HEK293 (cell line): ENCODE results near the gene TPGS2.
A peak's percentile ranks its signal among the peaks of the same experiment; 100 is the strongest.
"Not testable (repeated sequence)": the region's sequence is repeated elsewhere in the genome, so short reads cannot be mapped to it uniquely, and the experiment has no call there.

Source experiments
- CTCF ChIA-PET: fragments of 350-600 bp; formaldehyde crosslinking; extraction: SDS; loops from one replicate; lab custom pipeline; 2021; ENCODE audit warnings: antibody characterized with exemption; lab: Yijun Ruan, JAX
- POLR2A ChIA-PET: fragments of 300-600 bp; formaldehyde crosslinking; extraction: SDS; loops from one replicate; lab custom pipeline; 2020; ENCODE audit warnings: antibody characterized with exemption, inconsistent platforms; lab: Yijun Ruan, JAX
- H3K27ac ChIP-seq: fragments of 200-500 bp; sonication (Bioruptor generic); 2 replicates; pipeline ENCODE4 v1.5.1; 2014; ENCODE audit warnings: low read depth, low read length, control low read depth, inconsistent platforms; ENCODE audit errors: extremely low read depth
- H3K36me3 ChIP-seq, 2 experiments: fragments of 200-500 bp in 1 of 2; sonication (Bioruptor generic) in 1 of 2; 1 replicate in 1 of 2; 2 replicates in 1 of 2; pipeline ENCODE4 v1.5.1; 2014 to 2017; ENCODE audit warnings: inconsistent platforms in 2 of 2, low read length in 2 of 2; ENCODE audit not compliant: control insufficient read depth in 2 of 2, insufficient read depth in 1 of 2
- H3K4me1 ChIP-seq: fragments of 200-500 bp; sonication (Bioruptor generic); 2 replicates; pipeline ENCODE4 v1.5.1; 2014; ENCODE audit warnings: mild to moderate bottlenecking, low read length, inconsistent platforms; ENCODE audit not compliant: control insufficient read depth, insufficient read depth
- H3K4me3 ChIP-seq: 2 replicates; pipeline ENCODE4 v1.5.1; 2011; ENCODE audit warnings: low read depth, mild to moderate bottlenecking, control low read depth, low read length, moderate library complexity
- H3K9me3 ChIP-seq: fragments of 200-500 bp; sonication (Bioruptor generic); 2 replicates; pipeline ENCODE4 v1.5.1; 2014; ENCODE audit warnings: low read depth, low read length, inconsistent platforms; ENCODE audit not compliant: control insufficient read depth, insufficient read depth
- EGR2 ChIP-seq: fragments of 450-650 bp; formaldehyde crosslinking; IDR thresholded peaks from 2 replicates; pipeline ENCODE4 v1.5.1; 2016; ENCODE audit warnings: low read depth, missing biosample characterization, missing genetic modification characterization
- FEZF1 ChIP-seq: fragments of 450-650 bp; formaldehyde crosslinking; IDR thresholded peaks from 2 replicates; pipeline ENCODE4 v1.5.1; 2016; ENCODE audit warnings: missing biosample characterization, missing genetic modification characterization
- GFI1B ChIP-seq: fragments of 450-650 bp; formaldehyde crosslinking; IDR thresholded peaks from 2 replicates; pipeline ENCODE4 v1.5.1; 2016; ENCODE audit warnings: missing biosample characterization, missing genetic modification characterization
- GLIS1 ChIP-seq: fragments of 450-650 bp; formaldehyde crosslinking; IDR thresholded peaks from 2 replicates; pipeline ENCODE4 v1.5.1; 2016; ENCODE audit warnings: missing biosample characterization, missing genetic modification characterization
- KLF10 ChIP-seq: fragments of 450-650 bp; IDR thresholded peaks from 2 replicates; pipeline ENCODE4 v1.5.1; 2018; ENCODE audit warnings: missing biosample characterization, mild to moderate bottlenecking, missing genetic modification characterization
- MYNN ChIP-seq: fragments of 450-650 bp; formaldehyde crosslinking; IDR thresholded peaks from 2 replicates; pipeline ENCODE4 v1.5.1; 2016; ENCODE audit warnings: missing biosample characterization, missing genetic modification characterization, borderline replicate concordance
- OSR2 ChIP-seq: fragments of 450-650 bp; formaldehyde crosslinking; IDR thresholded peaks from 2 replicates; pipeline ENCODE4 v1.5.1; 2016; ENCODE audit warnings: missing biosample characterization, missing genetic modification characterization
- SP7 ChIP-seq: fragments of 450-650 bp; formaldehyde crosslinking; IDR thresholded peaks from 2 replicates; pipeline ENCODE4 v1.5.1; 2016; ENCODE audit warnings: missing biosample characterization, missing genetic modification characterization
- TRIM28 ChIP-seq: IDR thresholded peaks from 2 replicates; pipeline ENCODE4 v1.6.1; 2011; ENCODE audit warnings: low read length, control low read depth, borderline replicate concordance
- ZBTB8A ChIP-seq: fragments of 450-650 bp; formaldehyde crosslinking; IDR thresholded peaks from 2 replicates; pipeline ENCODE4 v1.5.1; 2016; ENCODE audit warnings: missing biosample characterization, missing genetic modification characterization
- ZFHX2 ChIP-seq: fragments of 450-650 bp; formaldehyde crosslinking; conservative IDR thresholded peaks from 2 replicates; pipeline ENCODE4 v1.5.1; 2016; ENCODE audit warnings: missing biosample characterization, missing genetic modification characterization
- ZFP37 ChIP-seq: fragments of 450-650 bp; formaldehyde crosslinking; IDR thresholded peaks from 2 replicates; pipeline ENCODE4 v1.5.1; 2016; ENCODE audit warnings: missing biosample characterization, missing genetic modification characterization
- ZIC2 ChIP-seq: fragments of 450-650 bp; formaldehyde crosslinking; IDR thresholded peaks from 2 replicates; pipeline ENCODE4 v1.5.1; 2016; ENCODE audit warnings: missing biosample characterization, missing genetic modification characterization
- ZNF10 ChIP-seq: fragments of 450-650 bp; formaldehyde crosslinking; IDR thresholded peaks from 2 replicates; pipeline ENCODE4 v1.5.1; 2017; ENCODE audit warnings: missing biosample characterization, missing genetic modification characterization
- ZNF157 ChIP-seq: fragments of 450-650 bp; formaldehyde crosslinking; IDR thresholded peaks from 2 replicates; pipeline ENCODE4 v1.5.1; 2016; ENCODE audit warnings: missing biosample characterization, missing genetic modification characterization
- ZNF292 ChIP-seq: fragments of 450-650 bp; formaldehyde crosslinking; IDR thresholded peaks from 2 replicates; pipeline ENCODE4 v1.5.1; 2016; ENCODE audit warnings: low read depth, missing biosample characterization, missing genetic modification characterization, borderline replicate concordance
- ZNF423 ChIP-seq: fragments of 450-650 bp; formaldehyde crosslinking; IDR thresholded peaks from 2 replicates; pipeline ENCODE4 v1.5.1; 2016; ENCODE audit warnings: missing biosample characterization, missing genetic modification characterization
- ZNF48 ChIP-seq: fragments of 450-650 bp; formaldehyde crosslinking; IDR thresholded peaks from 2 replicates; pipeline ENCODE4 v1.5.1; 2016; ENCODE audit warnings: missing biosample characterization, missing genetic modification characterization
- ZNF596 ChIP-seq: fragments of 450-650 bp; IDR thresholded peaks from 2 replicates; pipeline ENCODE4 v1.5.0; 2018; ENCODE audit warnings: missing biosample characterization, mild to moderate bottlenecking, missing genetic modification characterization, moderate library complexity
- ZSCAN30 ChIP-seq: fragments of 450-650 bp; IDR thresholded peaks from 2 replicates; pipeline ENCODE4 v1.5.1; 2018; ENCODE audit warnings: missing biosample characterization, mild to moderate bottlenecking, missing genetic modification characterization, moderate library complexity
- ZXDB ChIP-seq: fragments of 450-650 bp; formaldehyde crosslinking; IDR thresholded peaks from 2 replicates; pipeline ENCODE4 v1.5.1; 2016; ENCODE audit warnings: missing biosample characterization, missing genetic modification characterization
- TF ChIP-seq, protein P1 (sequence below): fragments of 450-650 bp; IDR thresholded peaks from 2 replicates; pipeline ENCODE4 v1.5.1; 2018; ENCODE audit warnings: missing biosample characterization, mild to moderate bottlenecking, missing genetic modification characterization
- TF ChIP-seq, protein P2 (sequence below): fragments of 450-650 bp; formaldehyde crosslinking; IDR thresholded peaks from 2 replicates; pipeline ENCODE4 v1.5.1; 2016; ENCODE audit warnings: missing biosample characterization, missing genetic modification characterization
- TF ChIP-seq, protein P3 (sequence below): fragments of 450-650 bp; formaldehyde crosslinking; IDR thresholded peaks from 2 replicates; pipeline ENCODE4 v1.5.1; 2017; ENCODE audit warnings: missing biosample characterization, missing genetic modification characterization

The TPGS2 gene

DNA sequence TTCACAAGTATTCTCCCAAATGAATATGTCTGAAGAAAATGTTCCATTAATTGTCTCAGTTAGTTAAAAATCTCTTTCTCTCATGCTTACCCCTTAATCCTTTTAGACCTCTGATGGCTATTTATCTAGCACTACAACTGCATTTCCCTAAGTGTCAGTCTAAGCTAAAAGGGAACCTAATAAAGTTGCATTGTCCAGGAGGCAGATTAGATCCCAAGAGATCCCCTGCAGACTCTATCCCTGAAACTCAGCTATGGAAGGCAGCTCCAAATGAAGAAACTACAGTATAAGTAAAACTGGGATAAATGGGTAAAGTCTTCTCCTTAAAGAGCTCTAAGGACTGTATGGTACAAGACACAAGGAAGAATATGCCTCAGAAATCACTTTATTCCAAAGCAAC is 12.7 kb downstream of the TPGS2 start:
- H3K9me3 ChIP-seq, H3K4me3 ChIP-seq: not testable (repeated sequence)
- peak; percentile 63 for TF ChIP-seq GLIS1
- TF ChIP-seq, all 188 proteins: peak for 1; not testable (repeated sequence) for 187
- POLR2A ChIA-PET, H3K27ac ChIP-seq, H3K4me1 ChIP-seq: not testable (repeated sequence)
- peaks cover 0 to 68% of the 10 kb centered on the region in 2 experiments; a peak in 1 of 3 replicates for H3K36me3 ChIP-seq
- CTCF ChIA-PET: interaction anchor here (0.8 kb wide), 1 partner anchor 81 kb away, joined by 5 read pairs; no protein-coding TSS in a partner anchor

DNA sequence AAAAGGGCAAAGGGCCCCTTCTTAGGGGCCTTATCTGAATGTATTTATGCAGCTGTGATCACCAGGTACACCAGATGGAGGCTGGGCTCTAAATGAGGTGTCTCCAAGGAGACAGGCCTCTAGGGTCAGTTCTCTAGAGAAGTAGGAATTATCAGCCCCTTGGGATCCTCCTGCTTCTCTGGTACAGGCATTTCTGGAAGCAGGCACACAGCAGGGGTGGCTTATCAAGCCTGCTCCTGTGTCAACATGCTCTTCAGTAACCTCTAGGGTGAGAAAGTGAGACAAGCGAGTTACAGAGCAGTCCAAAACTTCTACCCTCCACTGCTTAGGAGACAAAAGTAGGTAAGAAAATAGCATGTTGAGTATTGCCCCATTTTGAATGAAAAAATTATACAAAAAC is 13.8 kb downstream of the TPGS2 start:
- Histone ChIP-seq H3K4me1 (peaks cover 7% of the 10 kb centered on the region; the same call in 1 of the 2 replicates), H3K9me3 (no peaks in the 10 kb centered on the region)
- TF ChIP-seq ZSCAN30 (peak; percentile 46; the same call in 1 of the 2 replicates), ZFHX2 (tag by site-specific recombination) (no peak), GFI1B (tag by site-specific recombination) (no peak), KLF10 (tag by site-specific recombination) (no peak), TRIM28 (peak; percentile 61; the same call in 1 of the 2 replicates), ZXDB (0 out of 2 replicates have a peak, but pooled peaks have one; percentile 11), FEZF1 (tag by site-specific recombination) (peak; percentile 62), ZNF10 (tag by site-specific recombination) (peak; percentile 74), MYNN (tag by site-specific recombination) (no peak), ZNF423 (tag by site-specific recombination) (0 out of 2 replicates have a peak, but pooled peaks have one; percentile 56), GLIS1 (peak; percentile 42; the same call in 1 of the 2 replicates), SP7 (peak; percentile 46; the same call in 1 of the 2 replicates), ZNF157 (tag by site-specific recombination) (no peak), EGR2 (no peak), ZFP37 (no peak), ZNF48 (tag by site-specific recombination) (no peak), ZBTB8A (peak; percentile 73), OSR2 (tag by site-specific recombination) (peak; percentile 91), ZIC2 (tag by site-specific recombination) (peak; percentile 70), ZNF596 (peak; percentile 38; the same call in 1 of the 2 replicates), ZNF292 (tag by site-specific recombination) (no peak)
- TF ChIP-seq, protein P1, sequence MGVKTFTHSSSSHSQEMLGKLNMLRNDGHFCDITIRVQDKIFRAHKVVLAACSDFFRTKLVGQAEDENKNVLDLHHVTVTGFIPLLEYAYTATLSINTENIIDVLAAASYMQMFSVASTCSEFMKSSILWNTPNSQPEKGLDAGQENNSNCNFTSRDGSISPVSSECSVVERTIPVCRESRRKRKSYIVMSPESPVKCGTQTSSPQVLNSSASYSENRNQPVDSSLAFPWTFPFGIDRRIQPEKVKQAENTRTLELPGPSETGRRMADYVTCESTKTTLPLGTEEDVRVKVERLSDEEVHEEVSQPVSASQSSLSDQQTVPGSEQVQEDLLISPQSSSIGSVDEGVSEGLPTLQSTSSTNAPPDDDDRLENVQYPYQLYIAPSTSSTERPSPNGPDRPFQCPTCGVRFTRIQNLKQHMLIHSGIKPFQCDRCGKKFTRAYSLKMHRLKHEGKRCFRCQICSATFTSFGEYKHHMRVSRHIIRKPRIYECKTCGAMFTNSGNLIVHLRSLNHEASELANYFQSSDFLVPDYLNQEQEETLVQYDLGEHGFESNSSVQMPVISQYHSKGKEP (tag by site-specific recombination): peak; percentile 18; the same call in 1 of the 2 replicates
- TF ChIP-seq, protein P2, sequence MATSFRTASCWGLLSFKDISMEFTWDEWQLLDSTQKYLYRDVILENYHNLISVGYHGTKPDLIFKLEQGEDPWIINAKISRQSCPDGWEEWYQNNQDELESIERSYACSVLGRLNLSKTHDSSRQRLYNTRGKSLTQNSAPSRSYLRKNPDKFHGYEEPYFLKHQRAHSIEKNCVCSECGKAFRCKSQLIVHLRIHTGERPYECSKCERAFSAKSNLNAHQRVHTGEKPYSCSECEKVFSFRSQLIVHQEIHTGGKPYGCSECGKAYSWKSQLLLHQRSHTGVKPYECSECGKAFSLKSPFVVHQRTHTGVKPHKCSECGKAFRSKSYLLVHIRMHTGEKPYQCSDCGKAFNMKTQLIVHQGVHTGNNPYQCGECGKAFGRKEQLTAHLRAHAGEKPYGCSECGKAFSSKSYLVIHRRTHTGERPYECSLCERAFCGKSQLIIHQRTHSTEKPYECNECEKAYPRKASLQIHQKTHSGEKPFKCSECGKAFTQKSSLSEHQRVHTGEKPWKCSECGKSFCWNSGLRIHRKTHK (tag by site-specific recombination): no peak
- TF ChIP-seq, protein P3, sequence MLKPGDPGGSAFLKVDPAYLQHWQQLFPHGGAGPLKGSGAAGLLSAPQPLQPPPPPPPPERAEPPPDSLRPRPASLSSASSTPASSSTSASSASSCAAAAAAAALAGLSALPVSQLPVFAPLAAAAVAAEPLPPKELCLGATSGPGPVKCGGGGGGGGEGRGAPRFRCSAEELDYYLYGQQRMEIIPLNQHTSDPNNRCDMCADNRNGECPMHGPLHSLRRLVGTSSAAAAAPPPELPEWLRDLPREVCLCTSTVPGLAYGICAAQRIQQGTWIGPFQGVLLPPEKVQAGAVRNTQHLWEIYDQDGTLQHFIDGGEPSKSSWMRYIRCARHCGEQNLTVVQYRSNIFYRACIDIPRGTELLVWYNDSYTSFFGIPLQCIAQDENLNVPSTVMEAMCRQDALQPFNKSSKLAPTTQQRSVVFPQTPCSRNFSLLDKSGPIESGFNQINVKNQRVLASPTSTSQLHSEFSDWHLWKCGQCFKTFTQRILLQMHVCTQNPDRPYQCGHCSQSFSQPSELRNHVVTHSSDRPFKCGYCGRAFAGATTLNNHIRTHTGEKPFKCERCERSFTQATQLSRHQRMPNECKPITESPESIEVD (tag by site-specific recombination): no peak
- TF ChIP-seq, all 188 proteins: peak for 13
- CTCF ChIA-PET: interaction anchor here (0.7 kb wide), 1 partner anchor 21 kb away, joined by 3 read pairs; no protein-coding TSS in a partner anchor
- H3K36me3 ChIP-seq: peaks cover 0 to 72% of the 10 kb centered on the region in 2 experiments; a peak in 1 of 3 replicates
- no peak overlapping the region for H3K27ac ChIP-seq
- H3K4me3 ChIP-seq: no peak overlapping the region
- POLR2A ChIA-PET: no interaction called here
